KMS-11 (cell line): ENCODE data around the gene ERICH3.

ENCODE experiments used
- H2AFZ ChIP-seq: fragments of 200-600 bp; sonication (generic); 2 replicates; pipeline ENCODE4 v1.6.1; 2016; ENCODE audit warnings: antibody characterized with exemption, mixed run types, low read depth
- H3K27ac ChIP-seq: fragments of 200-600 bp; sonication (generic); 2 replicates; pipeline ENCODE4 v1.6.1; 2016; ENCODE audit warnings: mild to moderate bottlenecking, mixed run types
- H3K27me3 ChIP-seq: fragments of 200-600 bp; sonication (generic); 2 replicates; pipeline ENCODE4 v1.6.1; 2017; ENCODE audit warnings: mild to moderate bottlenecking, low read depth, mixed run types, moderate library complexity; ENCODE audit not compliant: insufficient read depth
- H3K36me3 ChIP-seq: fragments of 200-600 bp; sonication (generic); 2 replicates; pipeline ENCODE4 v1.6.1; 2017; ENCODE audit warnings: mild to moderate bottlenecking, mixed run types; ENCODE audit not compliant: insufficient read depth
- H3K4me1 ChIP-seq: fragments of 200-600 bp; sonication (generic); 2 replicates; pipeline ENCODE4 v1.6.1; 2016; ENCODE audit warnings: mild to moderate bottlenecking, low read depth, mixed run types; ENCODE audit not compliant: poor library complexity, severe bottlenecking
- H3K4me2 ChIP-seq: fragments of 200-600 bp; sonication (generic); 2 replicates; pipeline ENCODE4 v1.7.0; 2016; ENCODE audit warnings: mild to moderate bottlenecking, mixed run types
- H3K4me3 ChIP-seq: fragments of 200-600 bp; sonication (generic); IDR thresholded peaks from 2 replicates; pipeline ENCODE4 v1.6.1; 2017; ENCODE audit warnings: low read depth, low read length, mixed read lengths; ENCODE audit not compliant: insufficient read depth
- H3K79me2 ChIP-seq: fragments of 200-600 bp; sonication (generic); 2 replicates; pipeline ENCODE4 v1.6.1; 2016; ENCODE audit warnings: low read depth, mixed run types; ENCODE audit not compliant: insufficient read depth
- H3K9ac ChIP-seq: fragments of 200-600 bp; sonication (generic); 2 replicates; pipeline ENCODE4 v1.6.1; 2016; ENCODE audit warnings: mild to moderate bottlenecking, mixed run types
- H4K20me1 ChIP-seq: fragments of 200-600 bp; sonication (generic); 2 replicates; pipeline ENCODE4 v1.6.1; 2016; ENCODE audit warnings: mild to moderate bottlenecking, mixed run types; ENCODE audit not compliant: insufficient read depth
- TF ChIP-seq, protein P1 (sequence below): fragments of 200-600 bp; sonication (generic); conservative IDR thresholded peaks from 2 replicates; pipeline ENCODE4 v1.6.1; 2017; ENCODE audit warnings: low read depth, mild to moderate bottlenecking, antibody characterized with exemption, low read length, moderate library complexity, mixed read lengths

Gene ERICH3, protein sequence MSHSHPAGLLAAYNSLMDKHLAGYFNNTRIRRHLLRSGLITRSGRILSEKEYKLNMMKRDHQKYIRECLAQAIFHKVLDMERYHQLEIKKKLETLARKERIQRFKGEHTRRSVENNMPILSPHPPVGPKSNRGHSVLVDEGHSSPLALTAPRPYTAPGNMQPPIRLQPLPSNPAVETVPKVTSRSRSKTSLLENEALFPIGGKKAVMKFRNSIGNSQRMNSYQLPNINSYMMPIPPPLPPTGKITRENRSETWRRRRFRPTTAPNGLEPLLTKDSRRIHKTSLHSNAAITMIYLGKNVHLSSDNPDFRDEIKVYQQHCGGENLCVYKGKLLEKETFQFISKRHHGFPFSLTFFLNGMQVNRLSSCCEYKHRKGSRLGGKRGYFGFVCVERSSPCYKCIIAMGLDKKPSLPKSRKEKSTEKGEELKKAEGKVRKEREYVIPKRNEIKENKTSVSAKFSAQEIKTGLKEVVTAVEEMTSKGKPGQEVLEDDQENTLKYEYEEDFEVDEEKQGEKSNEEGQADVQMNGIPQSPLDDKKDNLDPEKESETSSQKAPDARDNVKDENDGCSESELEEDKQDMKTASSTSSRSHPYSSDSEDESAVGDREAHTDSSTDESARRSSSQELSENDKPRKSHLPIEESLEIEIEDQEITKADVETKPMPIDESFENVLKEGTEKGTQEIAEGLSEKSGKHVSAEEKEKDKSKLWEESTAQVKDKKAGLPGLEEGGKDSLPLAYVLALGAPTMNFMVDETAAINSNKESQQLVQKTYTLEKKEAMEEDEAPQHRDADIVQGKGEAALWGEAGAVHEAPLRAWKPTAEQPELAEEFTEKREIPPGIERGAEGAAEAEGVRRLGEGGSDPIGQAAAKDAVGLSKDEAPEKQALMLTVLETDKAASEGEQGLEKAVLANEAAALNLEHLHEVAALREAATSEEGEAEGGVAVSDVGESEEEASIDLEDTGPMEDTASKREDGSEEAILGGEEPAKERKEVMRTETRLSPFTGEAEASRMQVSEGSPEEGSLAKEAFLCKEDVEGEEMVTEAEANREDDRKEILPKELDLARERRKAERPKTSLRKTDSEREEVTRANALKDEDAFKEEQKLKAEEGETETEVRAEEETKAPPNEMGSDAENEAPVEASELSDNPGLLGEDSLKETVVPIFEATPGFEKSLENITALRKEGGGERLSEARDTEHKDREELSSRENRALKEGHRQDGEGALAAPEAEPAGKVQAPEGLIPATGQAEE (N-terminal part only)

DNA sequence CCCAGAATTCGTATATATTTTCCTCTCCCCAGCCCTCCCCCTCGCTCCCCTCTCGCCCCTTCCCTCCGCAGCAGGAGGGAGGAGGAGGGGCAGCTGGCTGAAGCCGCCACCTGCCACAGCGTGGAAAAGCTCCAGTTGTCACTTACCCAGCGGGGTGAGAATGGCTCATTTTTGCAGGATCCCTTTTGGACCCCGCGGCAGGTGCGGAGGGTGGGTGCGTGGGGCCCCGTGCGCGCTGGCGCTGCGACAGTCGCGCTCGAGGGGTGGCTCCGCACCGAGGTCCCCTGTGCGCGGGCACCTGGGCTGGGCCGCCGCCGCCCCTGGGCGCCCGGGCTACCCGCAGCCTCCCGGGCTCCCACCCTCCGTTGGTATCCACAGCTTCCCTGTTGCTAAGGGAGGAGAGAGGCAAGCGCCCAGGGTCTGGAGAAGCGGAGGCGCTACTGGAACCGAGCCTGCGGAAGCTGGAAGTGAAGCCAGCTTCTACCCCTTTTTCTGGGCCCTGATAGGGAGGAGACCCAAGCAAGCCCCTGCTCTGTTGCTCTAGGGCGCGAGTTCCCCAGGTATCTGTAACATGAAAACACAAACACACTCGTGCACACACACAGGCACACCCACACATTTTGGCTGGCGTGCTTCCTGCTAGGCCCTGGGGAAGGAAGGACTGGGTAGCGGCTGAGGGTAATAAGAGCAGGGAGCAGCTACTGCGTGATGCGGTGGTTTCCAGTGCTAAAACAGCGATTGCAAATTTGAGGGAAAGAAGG is at the start of gene ERICH3:
Gene ERICH3, minus strand, starts transcription at position 442 of the 761 bp plus-strand sequence. Its CDS starts 273 bp downstream, at position 169.
- Histone ChIP-seq H3K4me2 (no peak within 1 kb of the TSS), H2AFZ (no peak within 1 kb of the TSS)
- TF ChIP-seq, protein P1, sequence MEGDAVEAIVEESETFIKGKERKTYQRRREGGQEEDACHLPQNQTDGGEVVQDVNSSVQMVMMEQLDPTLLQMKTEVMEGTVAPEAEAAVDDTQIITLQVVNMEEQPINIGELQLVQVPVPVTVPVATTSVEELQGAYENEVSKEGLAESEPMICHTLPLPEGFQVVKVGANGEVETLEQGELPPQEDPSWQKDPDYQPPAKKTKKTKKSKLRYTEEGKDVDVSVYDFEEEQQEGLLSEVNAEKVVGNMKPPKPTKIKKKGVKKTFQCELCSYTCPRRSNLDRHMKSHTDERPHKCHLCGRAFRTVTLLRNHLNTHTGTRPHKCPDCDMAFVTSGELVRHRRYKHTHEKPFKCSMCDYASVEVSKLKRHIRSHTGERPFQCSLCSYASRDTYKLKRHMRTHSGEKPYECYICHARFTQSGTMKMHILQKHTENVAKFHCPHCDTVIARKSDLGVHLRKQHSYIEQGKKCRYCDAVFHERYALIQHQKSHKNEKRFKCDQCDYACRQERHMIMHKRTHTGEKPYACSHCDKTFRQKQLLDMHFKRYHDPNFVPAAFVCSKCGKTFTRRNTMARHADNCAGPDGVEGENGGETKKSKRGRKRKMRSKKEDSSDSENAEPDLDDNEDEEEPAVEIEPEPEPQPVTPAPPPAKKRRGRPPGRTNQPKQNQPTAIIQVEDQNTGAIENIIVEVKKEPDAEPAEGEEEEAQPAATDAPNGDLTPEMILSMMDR: no peak

DNA sequence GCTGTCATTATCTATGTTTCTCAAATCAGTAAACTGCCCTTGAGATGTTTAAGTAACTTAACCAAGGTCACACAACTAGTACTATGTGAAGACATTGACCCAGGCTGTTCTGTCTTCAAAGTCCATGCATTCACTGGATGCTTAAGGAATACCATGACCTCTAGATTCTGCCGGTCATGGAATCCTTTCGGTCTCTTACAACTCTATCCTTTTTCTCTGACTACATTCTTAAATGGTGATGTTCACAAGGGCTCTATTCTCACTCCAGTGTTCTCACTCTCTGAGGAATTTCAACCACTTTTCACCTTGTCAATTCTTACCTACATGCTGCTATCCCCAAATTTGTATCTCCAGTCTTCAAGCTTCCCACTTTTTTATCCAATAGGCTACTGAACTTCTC is 44.0 kb upstream of the ERICH3 start:
- no peak overlapping the region for H3K27ac ChIP-seq
- H3K4me1 ChIP-seq: peaks cover 8% of the 10 kb centered on the region
- H3K4me2 ChIP-seq: no peak overlapping the region
- no peaks in the 10 kb centered on the region for H3K27me3 ChIP-seq
- H4K20me1 ChIP-seq: no peaks in the 10 kb centered on the region
- H2AFZ ChIP-seq: no peak overlapping the region
- H3K79me2 ChIP-seq: no peaks in the 10 kb centered on the region
- H3K9ac ChIP-seq: no peak overlapping the region
- H3K4me3 ChIP-seq: no peak overlapping the region
- no peaks in the 10 kb centered on the region for H3K36me3 ChIP-seq
- TF ChIP-seq, protein P1: no peak

More for the DNA sequence above, at the start of gene ERICH3:
- Histone ChIP-seq H4K20me1 (no peaks in the 10 kb centered on the region), H3K27me3 (no peaks in the 10 kb centered on the region), H3K4me1 (no peaks in the 10 kb centered on the region), H3K4me3 (no peak within 1 kb of the TSS), H3K36me3 (no peaks in the 10 kb centered on the region), H3K27ac (no peak within 1 kb of the TSS), H3K79me2 (no peaks in the 10 kb centered on the region), H3K9ac (no peak within 1 kb of the TSS)

DNA sequence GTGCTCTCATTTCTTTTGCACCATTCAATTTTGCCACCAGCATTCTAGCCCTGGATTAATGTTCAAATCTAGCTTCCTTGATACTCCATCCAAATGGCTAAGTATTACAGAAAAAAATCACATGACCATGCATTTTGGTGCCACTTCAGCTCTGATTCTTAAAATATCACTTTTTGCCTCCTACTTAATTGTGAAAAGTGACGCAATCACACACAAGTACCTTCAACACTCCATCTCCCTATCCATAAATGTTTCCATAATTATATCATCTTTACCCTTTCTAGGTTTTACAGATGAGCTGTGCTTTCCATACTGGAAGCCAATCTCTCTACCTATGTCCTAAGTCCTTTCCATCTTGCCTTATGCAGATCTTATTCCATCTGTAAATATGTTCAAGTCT is 43.2 kb upstream of the ERICH3 start:
- Histone ChIP-seq H3K27ac (no peak overlapping the region), H3K4me3 (no peak overlapping the region), H2AFZ (no peak overlapping the region), H4K20me1 (no peaks in the 10 kb centered on the region), H3K9ac (no peak overlapping the region), H3K4me1 (peaks cover 8% of the 10 kb centered on the region), H3K36me3 (no peaks in the 10 kb centered on the region), H3K79me2 (no peaks in the 10 kb centered on the region), H3K27me3 (no peaks in the 10 kb centered on the region), H3K4me2 (no peak overlapping the region)
- TF ChIP-seq, protein P1: no peak

DNA sequence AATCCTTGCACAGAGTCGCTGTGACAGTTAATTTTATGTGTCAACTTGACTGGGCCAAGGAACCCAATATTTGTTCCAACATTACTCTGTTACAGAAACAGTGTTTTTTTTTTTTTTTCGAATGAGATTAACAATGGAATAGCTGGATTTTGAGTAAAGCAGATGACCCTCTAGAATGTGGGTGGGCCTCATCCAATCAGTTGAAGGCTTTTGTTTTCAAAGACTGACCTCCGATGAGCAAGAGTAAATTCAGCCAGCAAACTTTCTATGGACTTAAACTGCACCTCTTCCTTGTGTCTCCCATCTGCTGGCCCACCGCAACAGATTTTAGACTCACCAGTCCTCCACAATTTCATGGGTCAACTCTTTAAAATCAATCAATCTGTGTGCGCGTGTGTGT is 42.2 kb upstream of the ERICH3 start:
- Histone ChIP-seq H3K36me3 (no peaks in the 10 kb centered on the region), H4K20me1 (no peaks in the 10 kb centered on the region), H3K4me2 (no peak overlapping the region), H3K9ac (no peak overlapping the region), H2AFZ (no peak overlapping the region), H3K79me2 (no peaks in the 10 kb centered on the region), H3K27ac (no peak overlapping the region), H3K27me3 (no peaks in the 10 kb centered on the region), H3K4me3 (no peak overlapping the region), H3K4me1 (peaks cover 8% of the 10 kb centered on the region)
- TF ChIP-seq, protein P1: no peak
